SIG-M5 (cell line): ENCODE results near the gene C19orf12.
"Not testable (repeated sequence)": the region's sequence is repeated elsewhere in the genome, so short reads cannot be mapped to it uniquely, and the experiment has no call there.

Experiments
- DNase-seq: peaks from one replicate; lab custom pipeline; 2025; lab: John Stamatoyannopoulos, UW

Gene C19orf12

GRCh38 chr19:29731331-29731850 is 16.3 kb upstream of the C19orf12 start:
- DNase-seq, result no peak

GRCh38 chr19:29727906-29728305 is 12.8 kb upstream of the C19orf12 start:
- DNase-seq, result no peak

DNA sequence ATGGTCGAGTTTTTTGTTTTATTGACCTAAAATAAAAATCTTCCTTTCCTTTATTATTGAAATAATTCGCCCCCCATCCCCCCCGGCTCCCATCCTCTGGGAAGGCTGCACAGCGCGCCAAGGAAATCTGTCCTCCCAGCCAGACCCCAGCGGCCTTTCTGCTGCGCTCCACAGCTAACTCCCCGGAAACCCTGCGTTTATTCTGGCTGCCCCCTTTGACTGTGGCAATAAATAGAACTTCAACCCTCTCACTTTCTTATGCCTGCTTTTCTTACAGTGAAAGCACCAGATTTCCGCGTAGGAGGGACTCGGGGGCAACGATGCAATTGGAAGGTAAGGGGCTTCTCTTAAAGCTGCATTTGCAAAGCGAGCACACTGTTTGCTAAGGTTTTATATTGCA is 9.7 kb upstream of the C19orf12 start:
- DNase-seq, result no peak

- no peak for DNase-seq
Observed at GRCh38 chr19:29724102-29724641, 9.1 kb upstream of the C19orf12 start.

DNA sequence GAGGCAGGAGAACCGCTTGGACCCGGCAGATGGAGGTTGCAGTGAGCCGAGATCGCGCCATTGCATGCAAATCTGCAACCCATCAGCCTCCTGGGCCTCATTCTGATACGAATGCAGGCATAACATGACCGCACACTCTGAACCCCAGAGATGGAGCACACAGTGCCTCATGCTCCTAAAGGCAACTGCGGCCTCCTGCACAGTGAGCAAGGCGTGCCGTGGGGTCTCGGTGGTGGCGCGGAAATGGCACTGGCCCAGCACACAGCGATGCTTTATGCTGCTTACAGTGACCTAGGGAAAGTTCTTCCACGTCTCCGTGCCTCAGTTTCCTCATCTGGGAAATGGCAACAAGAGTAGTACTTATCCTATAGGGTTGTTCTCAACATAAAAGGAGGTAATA is 2.0 kb upstream of the C19orf12 start:
- no peak for DNase-seq

- no peak for DNase-seq
Observed at GRCh38 chr19:29715701-29716581, 880 bp upstream of the C19orf12 start.

GRCh38 chr19:29714371-29714952 is 599 bp downstream of the C19orf12 start:
- no peak for DNase-seq

- DNase-seq, result no peak
Observed at GRCh38 chr19:29712744-29713516, 2.1 kb downstream of the C19orf12 start.

GRCh38 chr19:29711584-29712132 is 3.4 kb downstream of the C19orf12 start:
- DNase-seq, result no peak

DNA sequence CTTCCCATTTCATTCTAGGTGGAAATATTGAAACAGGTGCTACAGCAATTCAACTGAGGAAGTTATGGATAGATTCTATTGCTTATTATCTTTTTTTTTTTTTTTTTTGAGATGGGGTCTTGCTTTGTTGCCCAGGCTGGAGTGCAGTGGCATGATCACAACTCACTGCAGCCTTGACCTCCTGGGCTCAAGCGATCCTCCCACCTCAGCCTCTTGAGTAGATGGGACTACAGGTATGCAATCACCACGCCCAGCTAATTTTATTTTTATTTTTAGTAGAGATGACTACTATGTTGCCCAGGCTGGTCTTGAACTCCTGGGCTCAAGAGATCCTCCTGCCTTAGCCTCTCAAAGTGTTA is 5.6 kb downstream of the C19orf12 start:
- DNase-seq, result not testable (repeated sequence)

DNA sequence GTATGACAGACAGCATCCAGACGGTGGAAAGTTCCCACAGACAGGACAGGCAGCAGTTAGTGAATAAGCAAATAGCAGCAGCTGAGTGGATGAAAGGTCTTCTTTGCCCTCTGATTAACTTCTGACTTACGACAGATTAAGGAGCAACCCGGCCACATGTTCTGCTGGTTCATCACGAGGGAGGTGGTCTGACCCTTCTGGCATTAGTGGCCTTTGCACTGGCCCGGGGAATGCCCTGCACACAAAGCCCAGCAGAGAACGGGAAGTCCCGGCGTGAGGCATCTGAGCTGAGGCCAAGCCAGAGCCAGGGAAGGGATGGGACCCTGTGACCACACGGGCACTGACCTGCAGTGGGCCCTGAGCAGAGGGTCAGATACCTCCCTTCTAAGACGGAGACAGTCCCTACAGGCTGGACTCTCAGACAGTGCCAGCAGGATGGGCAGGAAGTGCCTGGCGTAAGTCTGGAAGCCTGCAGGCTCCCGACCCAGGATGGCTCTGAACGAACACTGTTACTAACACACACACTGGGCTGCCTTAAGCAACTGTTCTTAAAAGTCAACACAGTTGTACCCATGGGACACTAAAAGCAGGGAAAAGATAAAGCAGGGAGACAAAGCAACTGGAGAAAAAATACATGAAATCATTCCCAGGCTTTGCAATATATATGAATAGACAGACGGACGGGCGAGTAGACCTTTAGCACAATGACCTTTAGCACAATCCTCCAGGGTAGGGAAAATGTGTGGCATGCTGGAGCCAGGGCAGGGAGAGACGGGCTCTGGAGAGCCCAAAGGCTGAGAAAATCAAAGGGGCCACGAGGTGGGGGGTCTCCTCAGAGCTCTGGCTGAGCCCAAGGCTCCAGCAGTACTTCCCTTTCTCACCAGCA is 6.3 kb downstream of the C19orf12 start:
- no peak for DNase-seq

DNA sequence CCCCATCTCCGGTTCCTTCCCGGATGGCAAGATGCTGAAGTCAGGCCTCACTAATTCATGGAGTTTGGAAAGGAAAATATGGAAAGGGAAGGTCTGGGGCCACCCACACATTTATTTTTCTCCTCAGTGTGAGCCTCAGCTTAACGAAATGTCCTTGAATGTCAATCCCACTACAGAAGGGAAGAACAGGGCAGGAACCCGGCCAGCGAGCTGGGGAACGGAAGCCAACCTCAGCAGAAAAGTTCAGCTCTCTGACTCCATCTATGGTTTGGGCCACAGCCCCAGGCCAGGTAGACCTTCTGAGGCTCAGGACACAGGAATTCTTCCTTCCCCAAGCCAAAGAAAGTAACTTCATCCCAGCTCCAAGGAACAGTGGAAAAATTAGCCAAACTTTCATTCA is 8.4 kb downstream of the C19orf12 start:
- DNase-seq, result no peak

DNA sequence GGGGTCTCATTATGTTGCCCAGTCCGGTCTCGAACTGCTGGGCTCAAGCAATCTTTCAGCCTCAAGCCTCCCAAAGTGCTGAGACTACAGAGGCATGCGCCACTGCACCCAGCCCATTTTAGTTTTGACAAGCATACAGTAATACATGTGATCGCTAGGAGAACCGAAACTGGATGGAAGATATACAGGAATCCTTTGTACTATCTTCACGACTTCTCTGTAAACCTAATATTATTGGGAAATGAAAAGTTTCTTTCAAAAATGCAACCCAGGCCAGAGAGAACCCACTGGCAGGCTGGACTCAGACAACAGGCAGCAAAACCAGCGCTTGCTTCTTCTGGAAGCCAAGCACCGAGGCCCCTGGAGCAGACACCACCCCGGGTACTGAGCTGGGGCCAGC is 9.4 kb downstream of the C19orf12 start:
- DNase-seq, result no peak

GRCh38 chr19:29704562-29705558 is 10.2 kb downstream of the C19orf12 start:
- DNase-seq, result no peak

DNA sequence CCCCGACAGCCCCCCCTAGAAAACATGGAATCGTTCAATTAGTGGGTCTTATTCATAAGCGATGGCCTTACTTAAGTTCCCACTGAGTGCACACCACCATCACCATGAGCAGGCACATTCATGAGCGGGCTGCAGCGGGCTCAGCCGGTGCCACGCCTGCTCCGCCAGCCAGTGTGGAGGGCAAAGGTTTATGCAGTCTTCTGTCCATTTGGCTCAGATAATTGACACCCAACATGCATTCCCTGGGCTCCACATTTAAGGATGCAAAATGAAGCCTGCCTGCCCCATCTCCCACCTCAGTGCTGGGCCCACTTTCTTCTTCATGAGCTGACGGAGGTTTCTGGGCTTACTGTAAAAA is 12.1 kb downstream of the C19orf12 start:
- no peak for DNase-seq

DNA sequence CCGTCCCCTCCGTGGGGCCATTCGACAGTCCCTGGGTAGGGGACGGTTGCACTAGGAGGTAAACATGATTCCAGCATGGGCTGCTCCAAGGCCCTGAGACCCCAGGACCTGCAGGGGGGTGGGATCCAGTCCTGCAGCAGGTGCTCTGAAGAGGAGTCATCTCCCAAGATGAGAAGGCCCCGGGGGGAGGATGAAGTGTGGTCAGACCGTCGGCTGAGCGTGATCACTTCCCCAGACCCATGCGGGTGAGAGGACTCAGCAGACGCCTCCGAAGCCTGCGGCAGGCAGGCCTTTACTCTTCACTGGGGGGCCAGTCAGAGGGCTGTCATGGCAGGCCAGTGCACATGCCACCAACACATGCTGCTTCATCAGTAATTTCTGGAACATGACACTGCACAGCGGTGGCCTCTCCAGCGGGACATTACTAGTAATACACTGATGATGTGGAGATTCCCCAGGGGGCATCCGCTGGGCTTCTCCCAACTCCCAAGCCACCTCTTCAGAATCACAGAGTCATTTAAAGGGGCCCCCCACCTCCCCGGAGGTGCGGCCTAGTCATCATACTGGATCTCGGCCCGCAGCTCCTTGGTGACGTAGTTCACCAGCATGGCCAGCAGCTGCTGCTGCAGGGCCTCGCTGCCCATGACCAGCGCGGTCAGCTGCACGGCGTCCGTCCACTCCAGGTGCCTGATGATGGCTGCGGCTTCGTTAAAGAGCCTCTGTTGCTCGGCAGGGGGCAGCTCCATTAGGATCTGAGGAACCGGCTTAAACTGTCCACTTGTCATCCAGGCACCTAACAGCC is 12.7 kb downstream of the C19orf12 start:
- DNase-seq, result no peak

DNA sequence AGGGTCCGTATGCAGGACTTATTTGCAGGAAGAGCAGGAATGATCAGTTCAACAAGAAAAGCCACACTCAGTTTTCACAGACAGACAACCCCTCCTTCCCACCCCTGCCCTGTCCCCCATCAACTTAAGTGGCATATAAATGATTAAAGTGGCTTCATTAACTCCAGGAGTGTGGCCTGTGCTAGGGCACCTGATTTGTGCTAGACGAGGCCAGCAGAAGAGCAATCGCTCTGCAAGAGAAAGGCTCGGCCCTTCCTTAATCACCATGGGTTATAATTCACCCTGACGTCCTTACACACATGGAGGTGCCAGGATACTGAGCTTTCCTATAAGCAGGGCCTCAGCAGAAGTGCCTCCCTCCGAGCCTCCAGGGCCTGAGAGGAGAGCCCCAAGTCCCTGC is 14.6 kb downstream of the C19orf12 start:
- DNase-seq, result no peak

- DNase-seq, result no peak
Observed at GRCh38 chr19:29699861-29700260, 15.2 kb downstream of the C19orf12 start.
